Suppressor macrophage (primary cell): ENCODE results near the gene CALR.
"Not testable (repeated sequence)": the region's sequence is repeated elsewhere in the genome, so short reads cannot be mapped to it uniquely, and the experiment has no call there.

Experiments
- DNase-seq, 4 experiments: peaks; one replicate each; pipeline ENCODE4 v3.0.0-alpha.2; 2020 to 2022
- total RNA-seq, 17 experiments: gene quantifications; one replicate each; lab custom pipeline; 2026; ENCODE audit warnings: mixed read lengths in 6 of 17, inconsistent platforms in 3 of 17; lab: John Stamatoyannopoulos, UW

The CALR gene
- total RNA-seq: 1,090 to 1,830 (median 1,546) reads per million in 17 experiments

- DNase-seq: peak; percentile 99 to 100 (median 100)
Observed at GRCh38 chr19:12937927-12938778, at the start of gene CALR. Gene CALR (plus strand): TSS chr19:12938609. CDS start chr19:12938680, 71 bp downstream.

GRCh38 chr19:12890299-12890786 lies 48.1 kb upstream of the CALR start:
- DNase-seq: not testable (repeated sequence)

GRCh38 chr19:12890787-12891552 lies 47.4 kb upstream of the CALR start, which contains the start of gene GCDH:
Gene GCDH (plus strand): TSS chr19:12891160. CDS start chr19:12891305, 145 bp downstream.
- peak; percentile 98 to 99 (median 99) for DNase-seq

GRCh38 chr19:12891553-12892021 lies 46.8 kb upstream of the CALR start:
- DNase-seq: no peak

GRCh38 chr19:12893582-12893981 lies 44.8 kb upstream of the CALR start:
- no peak for DNase-seq

- no peak for DNase-seq
Observed at GRCh38 chr19:12896460-12896859, 41.9 kb upstream of the CALR start.

- no peak for DNase-seq
Observed at GRCh38 chr19:12899891-12900518, 38.4 kb upstream of the CALR start.

- no peak for DNase-seq
Observed at GRCh38 chr19:12907166-12907565, 31.2 kb upstream of the CALR start.

GRCh38 chr19:12912571-12912970 lies 25.8 kb upstream of the CALR start:
- DNase-seq: no peak

- peak in 1 of 4 experiments; percentile 8 for DNase-seq
Observed at GRCh38 chr19:12913011-12913561, 25.3 kb upstream of the CALR start.

GRCh38 chr19:12913851-12914690 lies 24.3 kb upstream of the CALR start:
- peak; percentile 49 to 65 (median 56) for DNase-seq

GRCh38 chr19:12915860-12916259 lies 22.5 kb upstream of the CALR start:
- not testable (repeated sequence) for DNase-seq

- no peak for DNase-seq
Observed at GRCh38 chr19:12918253-12918652, 20.2 kb upstream of the CALR start.

GRCh38 chr19:12921047-12921446 lies 17.4 kb upstream of the CALR start:
- DNase-seq: no peak

- DNase-seq: no peak
Observed at GRCh38 chr19:12922959-12923358, 15.4 kb upstream of the CALR start.

- no peak for DNase-seq
Observed at GRCh38 chr19:12924621-12925310, 13.6 kb upstream of the CALR start.

GRCh38 chr19:12930002-12930645 lies 8.3 kb upstream of the CALR start:
- DNase-seq: no peak

- peak; percentile 43 to 64 (median 58) for DNase-seq
Observed at GRCh38 chr19:12932392-12933286, 5.8 kb upstream of the CALR start.
